Ishikawa (cell line): ENCODE results near the gene CHERP.

Experiments used
- EGR1 ChIP-seq: IDR thresholded peaks from 2 replicates; pipeline ENCODE4 v1.6.1; 2012
- EP300 ChIP-seq: IDR thresholded peaks from 2 replicates; pipeline ENCODE4 v1.6.1; 2012; ENCODE audit warnings: borderline replicate concordance
- MAX ChIP-seq: IDR thresholded peaks from 2 replicates; pipeline ENCODE4 v1.6.1; 2012
- RAD21 ChIP-seq: IDR thresholded peaks from 2 replicates; pipeline ENCODE4 v1.6.1; 2012; ENCODE audit warnings: low read depth
- REST ChIP-seq: IDR thresholded peaks from 2 replicates; pipeline ENCODE4 v1.6.1; 2012; ENCODE audit warnings: low read depth, mild to moderate bottlenecking
- TAF1 ChIP-seq: IDR thresholded peaks from 2 replicates; pipeline ENCODE4 v1.6.1; 2012; ENCODE audit warnings: low read depth, mild to moderate bottlenecking
- YY1 ChIP-seq: IDR thresholded peaks from 2 replicates; pipeline ENCODE4 v1.6.1; 2012; ENCODE audit warnings: low read depth
- ZBTB7A ChIP-seq: IDR thresholded peaks from 2 replicates; pipeline ENCODE4 v1.6.1; 2012; ENCODE audit warnings: low read depth

- no peak for TF ChIP-seq ZBTB7A
- TF ChIP-seq EGR1, result no peak
- TF ChIP-seq REST, result no peak
- TF ChIP-seq EP300, result no peak
- no peak for TF ChIP-seq YY1
- no peak for TF ChIP-seq MAX
- TF ChIP-seq TAF1, result no peak
- no peak for TF ChIP-seq RAD21
Measured at GRCh38 chr19:16472992-16473391, 69.2 kb downstream of the CHERP start.
